Measurements from ENCODE around the gene EFNA5.

DNA sequence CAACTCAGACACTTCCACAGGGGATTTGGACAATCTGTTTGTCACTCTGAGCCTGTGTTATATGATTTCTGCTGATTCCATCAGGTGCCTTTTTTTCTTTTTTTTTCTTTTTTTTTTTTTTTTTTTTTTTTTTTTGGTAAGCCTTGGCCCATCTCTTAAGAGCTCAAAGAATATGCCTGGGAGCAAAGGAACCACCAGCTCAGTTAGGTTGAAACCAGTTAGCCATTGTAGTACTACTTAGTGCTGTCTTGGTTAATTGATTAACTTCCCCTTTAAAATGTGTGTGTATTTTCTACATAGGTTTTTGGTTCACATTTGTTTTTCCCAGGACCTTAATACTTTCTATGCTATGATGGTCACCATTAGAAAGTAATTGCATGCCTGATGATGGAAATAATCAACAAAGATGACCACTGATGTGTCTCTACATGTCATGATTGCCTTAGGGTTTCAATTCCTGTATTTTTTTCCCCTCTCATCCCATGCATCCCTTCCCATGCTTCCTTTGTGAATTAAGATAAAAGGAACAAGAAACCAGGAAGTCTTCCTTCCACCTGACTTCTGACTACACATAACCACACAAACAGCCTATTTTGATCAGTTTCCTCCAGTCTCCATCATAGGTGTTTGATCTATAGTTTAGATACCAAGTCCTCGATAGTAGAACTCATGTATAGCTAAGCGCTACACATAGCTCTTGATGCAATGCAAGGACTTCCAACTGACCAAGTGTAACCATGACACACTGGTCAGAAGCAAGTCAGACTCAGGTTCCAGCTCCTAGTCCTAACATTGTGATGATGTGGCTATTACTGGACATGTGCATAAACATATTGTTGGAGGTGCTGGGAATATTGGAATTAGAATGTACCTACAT, 306.1 kb downstream of the EFNA5 start:
- TF ChIP-seq CTCF (IDR thresholded peaks at IDR 0.05) (no peak), POLR2AphosphoS5 (IDR thresholded peaks at IDR 0.05) (no peak), POLR2A (IDR thresholded peaks at IDR 0.05) (no peak), EP300 (IDR thresholded peaks at IDR 0.05) (no peak)
